Inferior parietal cortex (tissue), 1 donor: ENCODE measurements around the gene SSBP3.
A peak's percentile ranks its signal among the peaks of the same experiment; 100 is the strongest.

Experiments used
- DNase-seq: peaks from one replicate; pipeline ENCODE4 v3.0.0-alpha.2; 2016; ENCODE audit errors: extremely low spot score

The SSBP3 gene

GRCh38 chr1:54284781-54285529 lies 121.2 kb downstream of the SSBP3 start:
- no peak for DNase-seq

- DNase-seq: no peak
Measured at GRCh38 chr1:54283635-54284385, 122.4 kb downstream of the SSBP3 start.

GRCh38 chr1:54282101-54282847 lies 123.9 kb downstream of the SSBP3 start:
- no peak for DNase-seq

GRCh38 chr1:54280651-54281050 lies 125.5 kb downstream of the SSBP3 start:
- no peak for DNase-seq

GRCh38 chr1:54279457-54279856 lies 126.7 kb downstream of the SSBP3 start:
- no peak for DNase-seq

GRCh38 chr1:54278941-54279422 lies 127.2 kb downstream of the SSBP3 start:
- no peak for DNase-seq

GRCh38 chr1:54277451-54278341 lies 128.5 kb downstream of the SSBP3 start:
- no peak for DNase-seq

- no peak for DNase-seq
Measured at GRCh38 chr1:54276617-54277450, 129.4 kb downstream of the SSBP3 start.

- no peak for DNase-seq
Measured at GRCh38 chr1:54275349-54275748, 130.8 kb downstream of the SSBP3 start.

GRCh38 chr1:54274881-54275280 lies 131.3 kb downstream of the SSBP3 start:
- no peak for DNase-seq

GRCh38 chr1:54274448-54274847 lies 131.7 kb downstream of the SSBP3 start:
- DNase-seq: no peak

- DNase-seq: no peak
Measured at GRCh38 chr1:54273795-54274163, 132.4 kb downstream of the SSBP3 start.

GRCh38 chr1:54273092-54273794 lies 133.0 kb downstream of the SSBP3 start:
- peak; percentile 72 for DNase-seq

GRCh38 chr1:54272772-54273091 lies 133.5 kb downstream of the SSBP3 start:
- no peak for DNase-seq

GRCh38 chr1:54272134-54272533 lies 134.1 kb downstream of the SSBP3 start:
- DNase-seq: no peak

GRCh38 chr1:54271341-54271740 lies 134.9 kb downstream of the SSBP3 start:
- no peak for DNase-seq

- no peak for DNase-seq
Measured at GRCh38 chr1:54270543-54270942, 135.7 kb downstream of the SSBP3 start.

GRCh38 chr1:54268762-54269297 lies 137.4 kb downstream of the SSBP3 start:
- no peak for DNase-seq
